ENCODE results near the gene KHK. TPM values are rescaled to one million over a fixed set of nuclear protein-coding genes. Genes with fewer than 3 reads are reported as not detected.

KHK gene
- total RNA-seq, 1 donor from 2014 or later, result 4.4 TPM

GRCh38 chr2:27143285-27143684 is 56.7 kb downstream of the KHK start:
- no peak for TF ChIP-seq CTCF (IDR thresholded peaks at IDR 0.05; ENCODE audit: unreplicated experiment)
- Mint-ChIP-seq H3K4me1 (ENCODE audit: low read depth) (no peaks in the 10 kb centered on the region), H3K27me3 (peaks cover 7% of the 10 kb centered on the region), H3K27ac (no peak overlapping the region), H3K36me3 (ENCODE audit: insufficient read depth) (no peaks in the 10 kb centered on the region), H3K4me3 (ENCODE audit: low read depth) (no peak overlapping the region), H3K9me3 (ENCODE audit: low read depth) (no peaks in the 10 kb centered on the region)
- no peak for DNase-seq (ENCODE audit: low spot score, unreplicated experiment)

- no peaks in the 10 kb centered on the region for H3K36me3 Mint-ChIP-seq (ENCODE audit: insufficient read depth)
- no peak overlapping the region for H3K27ac Mint-ChIP-seq
- no peak for TF ChIP-seq CTCF (IDR thresholded peaks at IDR 0.05; ENCODE audit: unreplicated experiment)
- H3K27me3 Mint-ChIP-seq, result no peaks in the 10 kb centered on the region
- no peak overlapping the region for H3K4me3 Mint-ChIP-seq (ENCODE audit: low read depth)
- no peak for DNase-seq (ENCODE audit: low spot score, unreplicated experiment)
- H3K4me1 Mint-ChIP-seq (ENCODE audit: low read depth), result no peaks in the 10 kb centered on the region
- no peaks in the 10 kb centered on the region for H3K9me3 Mint-ChIP-seq (ENCODE audit: low read depth)
Measured at GRCh38 chr2:27145682-27146081, 59.1 kb downstream of the KHK start.

- Mint-ChIP-seq H3K9me3 (ENCODE audit: low read depth) (no peaks in the 10 kb centered on the region), H3K4me3 (ENCODE audit: low read depth) (no peak overlapping the region), H3K36me3 (ENCODE audit: insufficient read depth) (no peaks in the 10 kb centered on the region), H3K27ac (no peak overlapping the region), H3K27me3 (no peaks in the 10 kb centered on the region), H3K4me1 (ENCODE audit: low read depth) (no peaks in the 10 kb centered on the region)
- DNase-seq (ENCODE audit: low spot score, unreplicated experiment), result no peak
- no peak for TF ChIP-seq CTCF (IDR thresholded peaks at IDR 0.05; ENCODE audit: unreplicated experiment)
Measured at GRCh38 chr2:27147935-27148334, 61.4 kb downstream of the KHK start.

GRCh38 chr2:27148801-27149439 is 62.3 kb downstream of the KHK start, which contains the start of gene TCF23:
TSS of gene TCF23 (plus strand) at chr2:27149004. CDS start at chr2:27149134, 130 bp downstream.
- no peak within 1 kb of the TSS for H3K4me3 Mint-ChIP-seq (ENCODE audit: low read depth)
- TF ChIP-seq CTCF (IDR thresholded peaks at IDR 0.05; ENCODE audit: unreplicated experiment), result no peak
- H3K4me1 Mint-ChIP-seq (ENCODE audit: low read depth), result no peaks in the 10 kb centered on the region
- H3K9me3 Mint-ChIP-seq (ENCODE audit: low read depth), result no peaks in the 10 kb centered on the region
- H3K27ac Mint-ChIP-seq, result no peak within 1 kb of the TSS
- no peaks in the 10 kb centered on the region for H3K36me3 Mint-ChIP-seq (ENCODE audit: insufficient read depth)
- no peak for DNase-seq (ENCODE audit: low spot score, unreplicated experiment)
- H3K27me3 Mint-ChIP-seq, result no peaks in the 10 kb centered on the region

GRCh38 chr2:27149570-27150405 is 63.2 kb downstream of the KHK start:
- H3K9me3 Mint-ChIP-seq (ENCODE audit: low read depth), result no peaks in the 10 kb centered on the region
- no peak for TF ChIP-seq CTCF (IDR thresholded peaks at IDR 0.05; ENCODE audit: unreplicated experiment)
- no peaks in the 10 kb centered on the region for H3K36me3 Mint-ChIP-seq (ENCODE audit: insufficient read depth)
- no peak overlapping the region for H3K27ac Mint-ChIP-seq
- no peaks in the 10 kb centered on the region for H3K4me1 Mint-ChIP-seq (ENCODE audit: low read depth)
- no peak overlapping the region for H3K4me3 Mint-ChIP-seq (ENCODE audit: low read depth)
- no peak for DNase-seq (ENCODE audit: low spot score, unreplicated experiment)
- H3K27me3 Mint-ChIP-seq, result no peaks in the 10 kb centered on the region

Other genes starting within 250 kb of the KHK start
- 70.3 and 75.0 TPM in 2 replicates for gene DPYSL5, start 238.6 kb upstream of the KHK start, total RNA-seq
- gene MAPRE3, start 116.1 kb upstream of the KHK start, total RNA-seq, result 18.0 and 18.6 TPM in 2 replicates
- 54.0 and 55.2 TPM in 2 replicates for gene TMEM214, start 53.8 kb upstream of the KHK start, total RNA-seq
- 58.7 and 60.2 TPM in 2 replicates for gene AGBL5, start 35.1 kb upstream of the KHK start, total RNA-seq
- gene OST4, start 15.1 kb upstream of the KHK start, total RNA-seq, result 245 and 254 TPM in 2 replicates
- gene EMILIN1, start 8.2 kb upstream of the KHK start, total RNA-seq, result 1.1 and 2.5 TPM in 2 replicates
- gene CGREF1, start 32.4 kb downstream of the KHK start, total RNA-seq, result 0.31 and 0.87 TPM in 2 replicates
- gene ABHD1, start 37.0 kb downstream of the KHK start, total RNA-seq, result 0.31 and 0.34 TPM in 2 replicates
- 46.9 and 49.7 TPM in 2 replicates for gene PREB, start 47.9 kb downstream of the KHK start, total RNA-seq
- not detected in 2 replicates for gene PRR30, start 52.6 kb downstream of the KHK start, total RNA-seq
- gene TCF23, start 62.2 kb downstream of the KHK start, total RNA-seq, result not detected in 2 replicates
- gene ATRAID, start 125.3 kb downstream of the KHK start, total RNA-seq, result 96.4 and 107 TPM in 2 replicates
- gene SLC5A6, start 125.5 kb downstream of the KHK start, total RNA-seq, result 66.7 and 70.8 TPM in 2 replicates
- gene CAD, start 130.6 kb downstream of the KHK start, total RNA-seq, result 59.3 and 59.7 TPM in 2 replicates
- not detected in 2 replicates for gene SLC30A3, start 176.3 kb downstream of the KHK start, total RNA-seq
- gene DNAJC5G, start 188.7 kb downstream of the KHK start, total RNA-seq, result not detected in 2 replicates
- gene TRIM54, start 195.7 kb downstream of the KHK start, total RNA-seq, result not detected in 2 replicates
- gene UCN, start 221.7 kb downstream of the KHK start, total RNA-seq, result 2.0 and 2.4 TPM in 2 replicates
- 56.0 and 60.4 TPM in 2 replicates for gene MPV17, start 236.3 kb downstream of the KHK start, total RNA-seq